NB4 (cell line): ENCODE measurements around the gene TEX22.

Source experiments
- MYC ChIP-seq: IDR thresholded peaks from 2 replicates; pipeline ENCODE4 v1.6.1; 2011; ENCODE audit warnings: low read depth, low read length
- TF ChIP-seq, protein P1 (sequence below): IDR thresholded peaks from one replicate; pipeline ENCODE4 v1.5.1; 2012; ENCODE audit warnings: low read depth, low read length
- TF ChIP-seq, protein P2 (sequence below): IDR thresholded peaks from 2 replicates; pipeline ENCODE4 v1.6.1; 2011; ENCODE audit warnings: low read depth, low read length

DNA sequence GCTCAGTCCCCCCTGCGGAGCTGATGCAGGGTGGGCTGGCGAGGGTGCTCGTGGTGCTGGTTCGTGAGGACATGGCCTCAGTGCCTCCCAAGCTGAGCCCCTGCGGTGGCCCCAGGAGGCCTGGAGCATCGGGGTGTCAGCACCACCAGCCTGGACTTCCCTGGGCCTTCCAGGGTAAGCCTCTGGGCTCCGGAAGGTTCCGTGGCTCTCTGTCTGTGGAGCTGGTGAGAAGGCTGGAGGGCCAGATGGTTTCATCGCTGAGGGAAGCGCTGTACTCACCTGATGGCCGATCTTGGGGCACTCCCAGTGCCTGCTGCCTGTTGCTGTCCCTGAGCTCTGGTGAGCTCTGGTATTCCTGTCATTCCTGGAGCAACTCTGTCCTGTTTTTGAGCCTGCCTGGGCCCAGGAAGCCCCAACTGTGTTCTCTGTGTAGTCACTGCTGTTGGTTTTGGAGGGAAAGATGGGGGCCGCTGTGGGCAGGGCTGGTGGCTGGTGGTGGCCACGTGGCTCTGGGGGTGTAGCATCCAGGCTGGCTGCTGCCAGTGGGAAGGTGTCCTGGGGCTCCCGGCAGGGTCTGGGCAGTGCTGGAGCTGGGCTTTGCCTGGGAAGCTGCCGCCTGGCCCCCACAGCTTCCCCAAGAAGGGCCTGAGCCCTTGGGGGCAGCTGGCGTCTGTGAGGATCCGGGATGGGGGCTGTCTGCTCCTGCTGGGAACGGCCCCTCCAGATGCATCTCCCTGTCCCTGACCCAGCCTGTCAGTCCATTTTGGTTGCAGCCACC lies 39.6 kb downstream of the TEX22 start:
- TF ChIP-seq, protein P1, sequence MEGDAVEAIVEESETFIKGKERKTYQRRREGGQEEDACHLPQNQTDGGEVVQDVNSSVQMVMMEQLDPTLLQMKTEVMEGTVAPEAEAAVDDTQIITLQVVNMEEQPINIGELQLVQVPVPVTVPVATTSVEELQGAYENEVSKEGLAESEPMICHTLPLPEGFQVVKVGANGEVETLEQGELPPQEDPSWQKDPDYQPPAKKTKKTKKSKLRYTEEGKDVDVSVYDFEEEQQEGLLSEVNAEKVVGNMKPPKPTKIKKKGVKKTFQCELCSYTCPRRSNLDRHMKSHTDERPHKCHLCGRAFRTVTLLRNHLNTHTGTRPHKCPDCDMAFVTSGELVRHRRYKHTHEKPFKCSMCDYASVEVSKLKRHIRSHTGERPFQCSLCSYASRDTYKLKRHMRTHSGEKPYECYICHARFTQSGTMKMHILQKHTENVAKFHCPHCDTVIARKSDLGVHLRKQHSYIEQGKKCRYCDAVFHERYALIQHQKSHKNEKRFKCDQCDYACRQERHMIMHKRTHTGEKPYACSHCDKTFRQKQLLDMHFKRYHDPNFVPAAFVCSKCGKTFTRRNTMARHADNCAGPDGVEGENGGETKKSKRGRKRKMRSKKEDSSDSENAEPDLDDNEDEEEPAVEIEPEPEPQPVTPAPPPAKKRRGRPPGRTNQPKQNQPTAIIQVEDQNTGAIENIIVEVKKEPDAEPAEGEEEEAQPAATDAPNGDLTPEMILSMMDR = no peak
- no peak for TF ChIP-seq MYC
- TF ChIP-seq, protein P2, sequence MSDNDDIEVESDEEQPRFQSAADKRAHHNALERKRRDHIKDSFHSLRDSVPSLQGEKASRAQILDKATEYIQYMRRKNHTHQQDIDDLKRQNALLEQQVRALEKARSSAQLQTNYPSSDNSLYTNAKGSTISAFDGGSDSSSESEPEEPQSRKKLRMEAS = no peak
